ENCODE data around the gene MYO5B. TPM values are rescaled to one million over a fixed set of nuclear protein-coding genes. Genes with fewer than 3 reads are reported as not detected.

MYO5B gene
- total RNA-seq, 1 experiment from 2014 or later = 32.1 TPM

DNA sequence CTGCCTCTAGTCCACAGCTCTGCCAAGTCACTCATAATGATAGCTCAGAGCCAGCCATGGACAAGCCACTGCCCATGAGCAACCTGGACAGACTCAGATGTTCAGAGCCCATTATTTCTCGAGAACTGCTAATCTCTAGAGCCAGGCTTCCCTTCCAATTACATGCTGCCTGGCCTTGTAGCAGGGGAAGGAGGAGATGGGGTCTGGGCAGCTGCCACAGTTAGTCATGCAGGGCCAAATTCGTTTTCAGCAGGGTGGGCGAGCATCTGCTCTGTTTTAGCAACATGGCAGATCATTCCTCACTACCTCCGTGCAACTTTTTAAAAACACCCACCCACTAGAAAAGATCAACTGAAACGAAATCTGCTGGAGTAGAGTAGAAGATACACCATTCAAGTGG is 141.8 kb downstream of the MYO5B start:
- no peaks in the 10 kb centered on the region for H3K9me2 ChIP-seq (ENCODE audit: insufficient read depth)
- CTCF ChIA-PET = interaction anchor here (1.3 kb wide), 1 partner anchor 151 kb away, joined by 3 read pairs; no protein-coding TSS in a partner anchor
- H3K4me2 ChIP-seq (ENCODE audit: low read length) = no peak overlapping the region
- H2AFZ ChIP-seq (ENCODE audit: low read depth, low read length, poor library complexity, severe bottlenecking) = no peak overlapping the region
- no peak overlapping the region for H3K27ac ChIP-seq (ENCODE audit: low read depth, low read length)
- no peaks in the 10 kb centered on the region for H3K36me3 ChIP-seq (ENCODE audit: control insufficient read depth in 1 of 2, insufficient read depth in 2 of 2, low read length in 2 of 2)
- H3K79me2 ChIP-seq (ENCODE audit: insufficient read depth, low read length) = no peaks in the 10 kb centered on the region
- ATAC-seq = no peak
- TF ChIP-seq RAD21 (IDR thresholded peaks at IDR 0.05; ENCODE audit: low read depth) (no peak), JUND (IDR thresholded peaks at IDR 0.05) (no peak), EZH2 (IDR thresholded peaks at IDR 0.05) (no peak), POLR2AphosphoS5 (IDR thresholded peaks at IDR 0.05; ENCODE audit: low read depth, low read length) (no peak), CEBPB (IDR thresholded peaks at IDR 0.05; ENCODE audit: low read depth) (no peak), POLR2A (IDR thresholded peaks at IDR 0.05; ENCODE audit: borderline replicate concordance, extremely low read depth, insufficient read depth, insufficient read length) (no peak), EZH2phosphoT487 (IDR thresholded peaks at IDR 0.05; ENCODE audit: borderline replicate concordance) (no peak), EGR1 (IDR thresholded peaks at IDR 0.05; ENCODE audit: low read depth) (no peak), ZFX (IDR thresholded peaks at IDR 0.05) (no peak), ELF1 (IDR thresholded peaks at IDR 0.05; ENCODE audit: borderline replicate concordance, low read depth) (no peak), ZNF274 (IDR thresholded peaks at IDR 0.05; ENCODE audit: low read depth, low read length) (no peak), YY1 (IDR thresholded peaks at IDR 0.05; ENCODE audit: extremely low read depth, insufficient replicate concordance, low read depth, low read length) (no peak), FOSL1 (IDR thresholded peaks at IDR 0.05; ENCODE audit: low read depth) (no peak), SRF (IDR thresholded peaks at IDR 0.05; ENCODE audit: low read depth) (no peak), SP1 (IDR thresholded peaks at IDR 0.05; ENCODE audit: low read depth) (no peak)
- TF ChIP-seq, protein P1, sequence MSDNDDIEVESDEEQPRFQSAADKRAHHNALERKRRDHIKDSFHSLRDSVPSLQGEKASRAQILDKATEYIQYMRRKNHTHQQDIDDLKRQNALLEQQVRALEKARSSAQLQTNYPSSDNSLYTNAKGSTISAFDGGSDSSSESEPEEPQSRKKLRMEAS (IDR thresholded peaks at IDR 0.05) = no peak
- TF ChIP-seq, protein P2, sequence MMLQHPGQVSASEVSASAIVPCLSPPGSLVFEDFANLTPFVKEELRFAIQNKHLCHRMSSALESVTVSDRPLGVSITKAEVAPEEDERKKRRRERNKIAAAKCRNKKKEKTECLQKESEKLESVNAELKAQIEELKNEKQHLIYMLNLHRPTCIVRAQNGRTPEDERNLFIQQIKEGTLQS (IDR thresholded peaks at IDR 0.05) = no peak
- TF ChIP-seq, protein P3, sequence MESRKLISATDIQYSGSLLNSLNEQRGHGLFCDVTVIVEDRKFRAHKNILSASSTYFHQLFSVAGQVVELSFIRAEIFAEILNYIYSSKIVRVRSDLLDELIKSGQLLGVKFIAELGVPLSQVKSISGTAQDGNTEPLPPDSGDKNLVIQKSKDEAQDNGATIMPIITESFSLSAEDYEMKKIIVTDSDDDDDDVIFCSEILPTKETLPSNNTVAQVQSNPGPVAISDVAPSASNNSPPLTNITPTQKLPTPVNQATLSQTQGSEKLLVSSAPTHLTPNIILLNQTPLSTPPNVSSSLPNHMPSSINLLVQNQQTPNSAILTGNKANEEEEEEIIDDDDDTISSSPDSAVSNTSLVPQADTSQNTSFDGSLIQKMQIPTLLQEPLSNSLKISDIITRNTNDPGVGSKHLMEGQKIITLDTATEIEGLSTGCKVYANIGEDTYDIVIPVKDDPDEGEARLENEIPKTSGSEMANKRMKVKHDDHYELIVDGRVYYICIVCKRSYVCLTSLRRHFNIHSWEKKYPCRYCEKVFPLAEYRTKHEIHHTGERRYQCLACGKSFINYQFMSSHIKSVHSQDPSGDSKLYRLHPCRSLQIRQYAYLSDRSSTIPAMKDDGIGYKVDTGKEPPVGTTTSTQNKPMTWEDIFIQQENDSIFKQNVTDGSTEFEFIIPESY (IDR thresholded peaks at IDR 0.05; ENCODE audit: extremely low read depth, insufficient replicate concordance, low read length) = no peak
- TF ChIP-seq, protein P4, sequence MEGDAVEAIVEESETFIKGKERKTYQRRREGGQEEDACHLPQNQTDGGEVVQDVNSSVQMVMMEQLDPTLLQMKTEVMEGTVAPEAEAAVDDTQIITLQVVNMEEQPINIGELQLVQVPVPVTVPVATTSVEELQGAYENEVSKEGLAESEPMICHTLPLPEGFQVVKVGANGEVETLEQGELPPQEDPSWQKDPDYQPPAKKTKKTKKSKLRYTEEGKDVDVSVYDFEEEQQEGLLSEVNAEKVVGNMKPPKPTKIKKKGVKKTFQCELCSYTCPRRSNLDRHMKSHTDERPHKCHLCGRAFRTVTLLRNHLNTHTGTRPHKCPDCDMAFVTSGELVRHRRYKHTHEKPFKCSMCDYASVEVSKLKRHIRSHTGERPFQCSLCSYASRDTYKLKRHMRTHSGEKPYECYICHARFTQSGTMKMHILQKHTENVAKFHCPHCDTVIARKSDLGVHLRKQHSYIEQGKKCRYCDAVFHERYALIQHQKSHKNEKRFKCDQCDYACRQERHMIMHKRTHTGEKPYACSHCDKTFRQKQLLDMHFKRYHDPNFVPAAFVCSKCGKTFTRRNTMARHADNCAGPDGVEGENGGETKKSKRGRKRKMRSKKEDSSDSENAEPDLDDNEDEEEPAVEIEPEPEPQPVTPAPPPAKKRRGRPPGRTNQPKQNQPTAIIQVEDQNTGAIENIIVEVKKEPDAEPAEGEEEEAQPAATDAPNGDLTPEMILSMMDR (IDR thresholded peaks at IDR 0.05 in 2 of 3, conservative IDR thresholded peaks at IDR 0.05 in 1 of 3; ENCODE audit: borderline replicate concordance in 1 of 3, insufficient read depth in 1 of 3, low read depth in 2 of 3, low read length in 2 of 3) = no peak
- H3K4me1 ChIP-seq (ENCODE audit: control insufficient read depth in 1 of 2, insufficient read depth in 2 of 2, low read length in 2 of 2) = no peaks in the 10 kb centered on the region
- DNase-seq (ENCODE audit: low read depth, low spot score) = no peak
- BruUV-seq (replicated peaks) = no TSS peak
- no peak overlapping the region for H3K4me3 ChIP-seq (replicated peaks in 1 of 2; ENCODE audit: low read depth in 1 of 2, low read length in 2 of 2)
- intact Hi-C loops (cut with micrococcal nuclease) = no loop called here
- POLR2A ChIA-PET = no interaction called here
- RAD21 ChIA-PET (ENCODE audit: low non-redundant PET in 1 of 2, low total read pairs in 2 of 2, uncharacterized antibody in 2 of 2, unreplicated experiment in 2 of 2) = no interaction called here
- no peak overlapping the region for H3K9ac ChIP-seq (ENCODE audit: low read length)
- H3K9me3 ChIP-seq (ENCODE audit: control insufficient read depth in 1 of 2, insufficient read depth in 1 of 2, low read depth in 1 of 2, low read length in 2 of 2) = no peaks in the 10 kb centered on the region
- H4K20me1 ChIP-seq (ENCODE audit: insufficient read depth) = no peaks in the 10 kb centered on the region
- no peaks in the 10 kb centered on the region for H3K27me3 ChIP-seq (ENCODE audit: insufficient read depth, low read length)
